ENCODE measurements around the gene SPACDR. TPM values are rescaled to one million over a fixed set of nuclear protein-coding genes. Genes with fewer than 3 reads are reported as not detected.

The SPACDR gene
- total and polyA plus RNA-seq, 9 of the 15 experiments (the other 6 are each of a cell fraction or from before 2014, with no cell fraction given) = 0.07 to 0.55 (median 0.14) TPM; not detected in 1

GRCh38 chr7:100483090-100483721 is 19.1 kb upstream of the SPACDR start (continued):
- TF ChIP-seq USF2 (CRISPR knock-in tag; IDR thresholded peaks at IDR 0.05) = 0 out of 2 replicates have a peak, but pooled peaks have one; percentile 4
- TF ChIP-seq ZNF280A (IDR thresholded peaks at IDR 0.05; ENCODE audit: low read depth, partially characterized antibody) = no peak
- peak; percentile 2 for TF ChIP-seq MEIS2 (IDR thresholded peaks at IDR 0.05; ENCODE audit: partially characterized antibody)
- TF ChIP-seq, protein P1, sequence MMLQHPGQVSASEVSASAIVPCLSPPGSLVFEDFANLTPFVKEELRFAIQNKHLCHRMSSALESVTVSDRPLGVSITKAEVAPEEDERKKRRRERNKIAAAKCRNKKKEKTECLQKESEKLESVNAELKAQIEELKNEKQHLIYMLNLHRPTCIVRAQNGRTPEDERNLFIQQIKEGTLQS (IDR thresholded peaks at IDR 0.05) = no peak
- TF ChIP-seq, protein P1 (CRISPR knock-in tag; conservative IDR thresholded peaks at IDR 0.05) = 0 out of 2 replicates have a peak, but pooled peaks have one; percentile 9
- no peak for TF ChIP-seq RHOXF2B (CRISPR knock-in tag; conservative IDR thresholded peaks at IDR 0.05)
- peak; percentile 32 for TF ChIP-seq HNRNPK (IDR thresholded peaks at IDR 0.05; ENCODE audit: low read depth, low read length, poor library complexity, severe bottlenecking)
- TF ChIP-seq CREB3 (tag; conservative IDR thresholded peaks at IDR 0.05; ENCODE audit: low read depth) = no peak
- peak; percentile 100 for TF ChIP-seq GATAD2B (IDR thresholded peaks at IDR 0.05; ENCODE audit: borderline replicate concordance)
- TF ChIP-seq TFAP4 (CRISPR knock-in tag; IDR thresholded peaks at IDR 0.05; ENCODE audit: borderline replicate concordance) = peak; percentile 61; the same call in 1 of the 2 replicates
- no peak for TF ChIP-seq RFX7 (CRISPR knock-in tag; IDR thresholded peaks at IDR 0.05)
- peak; percentile 59 for TF ChIP-seq KAT2B (IDR thresholded peaks at IDR 0.05; ENCODE audit: low read depth, low read length)
- TF ChIP-seq RCOR1 (IDR thresholded peaks at IDR 0.05; ENCODE audit: borderline replicate concordance in 1 of 2, low read depth in 2 of 2, low read length in 2 of 2) = peak in 1 of 2 experiments; percentile 75; a peak in 2 of 4 replicates
- TF ChIP-seq CTBP1 (IDR thresholded peaks at IDR 0.05; ENCODE audit: borderline replicate concordance) = peak; percentile 94
- TF ChIP-seq TAF15 (IDR thresholded peaks at IDR 0.05; ENCODE audit: low read depth, low read length) = no peak
- TF ChIP-seq, protein P2, sequence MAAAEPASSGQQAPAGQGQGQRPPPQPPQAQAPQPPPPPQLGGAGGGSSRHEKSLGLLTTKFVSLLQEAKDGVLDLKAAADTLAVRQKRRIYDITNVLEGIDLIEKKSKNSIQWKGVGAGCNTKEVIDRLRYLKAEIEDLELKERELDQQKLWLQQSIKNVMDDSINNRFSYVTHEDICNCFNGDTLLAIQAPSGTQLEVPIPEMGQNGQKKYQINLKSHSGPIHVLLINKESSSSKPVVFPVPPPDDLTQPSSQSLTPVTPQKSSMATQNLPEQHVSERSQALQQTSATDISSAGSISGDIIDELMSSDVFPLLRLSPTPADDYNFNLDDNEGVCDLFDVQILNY (CRISPR knock-in tag; IDR thresholded peaks at IDR 0.05) = no peak
- peak in 1 of 2 experiments; percentile 78; a peak in 2 of 4 replicates for TF ChIP-seq HDAC1 (IDR thresholded peaks at IDR 0.05)
- TF ChIP-seq ZNF395 (CRISPR knock-in tag; IDR thresholded peaks at IDR 0.05) = no peak
- no peak for TF ChIP-seq MBD2 (IDR thresholded peaks at IDR 0.05; ENCODE audit: borderline replicate concordance, low read depth)

Data from K562 (cell line).